ENCODE results near the gene OR10W1.

Gene OR10W1, protein sequence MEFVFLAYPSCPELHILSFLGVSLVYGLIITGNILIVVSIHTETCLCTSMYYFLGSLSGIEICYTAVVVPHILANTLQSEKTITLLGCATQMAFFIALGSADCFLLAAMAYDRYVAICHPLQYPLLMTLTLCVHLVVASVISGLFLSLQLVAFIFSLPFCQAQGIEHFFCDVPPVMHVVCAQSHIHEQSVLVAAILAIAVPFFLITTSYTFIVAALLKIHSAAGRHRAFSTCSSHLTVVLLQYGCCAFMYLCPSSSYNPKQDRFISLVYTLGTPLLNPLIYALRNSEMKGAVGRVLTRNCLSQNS
- 0 to 0.06 (median 0) reads per million in 18 experiments for total RNA-seq

DNA sequence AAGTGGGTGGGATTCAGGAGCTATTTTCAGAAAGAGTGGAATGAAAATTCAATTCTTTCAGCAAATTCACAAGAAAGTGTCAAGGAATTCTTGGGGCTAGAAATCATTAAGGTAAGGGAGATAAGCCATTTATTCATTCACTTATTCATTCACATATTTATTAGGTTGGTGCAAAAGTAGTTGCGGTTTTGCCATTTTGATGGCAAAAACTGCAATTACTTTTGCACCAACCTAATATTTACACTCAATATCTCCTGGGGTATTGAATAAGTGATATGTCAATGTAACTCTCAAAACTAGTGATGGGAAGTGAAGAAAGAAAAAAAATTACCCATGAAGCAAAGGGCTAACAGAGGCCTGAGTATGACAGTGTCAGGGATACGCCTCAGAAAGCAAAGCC lies at the start of gene OR10W1:
TSS of gene OR10W1 (minus strand) at position 119 of the 400 bp plus-strand sequence. CDS start 402 bp downstream, outside the sequence.
- no peak for DNase-seq

GRCh38 chr11:58316142-58316541 lies 48.1 kb upstream of the OR10W1 start:
- DNase-seq, result no peak

DNA sequence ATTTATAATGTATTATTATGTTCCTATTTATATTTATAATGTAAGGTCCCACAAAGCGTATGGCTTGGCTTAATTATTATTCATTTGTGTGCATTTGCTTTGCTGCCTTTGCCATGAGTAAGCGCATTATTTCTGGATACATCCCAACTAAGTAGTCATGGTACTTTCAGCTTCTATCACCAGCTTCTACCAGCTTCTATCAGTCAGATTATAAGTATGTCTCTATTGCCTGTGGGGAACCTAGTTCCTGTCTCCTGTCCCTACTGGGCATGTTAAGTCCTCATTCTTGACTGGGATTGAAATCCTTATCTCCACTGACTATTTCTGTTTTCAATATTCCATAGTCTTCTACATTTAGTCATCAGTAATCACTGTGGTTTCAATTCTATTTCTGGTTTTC lies 33.5 kb upstream of the OR10W1 start:
- no peak for DNase-seq

DNA sequence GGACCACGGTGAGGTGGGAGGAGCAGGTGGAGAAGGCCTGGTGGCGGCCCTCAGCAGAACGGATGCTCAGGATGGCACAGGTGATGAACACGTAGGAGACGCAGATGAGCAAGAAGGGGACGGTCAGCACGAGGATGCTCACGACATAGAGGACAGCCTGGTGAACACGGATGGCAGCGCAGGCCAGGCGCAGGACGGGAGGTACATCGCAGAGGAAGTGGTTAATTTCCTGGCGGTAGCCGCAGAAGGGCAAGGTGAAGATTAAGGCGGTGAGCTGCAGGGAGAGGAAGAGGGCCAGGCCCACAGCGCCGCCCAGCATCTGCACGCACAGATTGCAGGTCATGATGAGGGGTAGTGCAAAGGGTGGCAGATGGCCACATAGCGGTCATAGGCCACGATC lies 24.0 kb upstream of the OR10W1 start:
- no peak for DNase-seq

DNA sequence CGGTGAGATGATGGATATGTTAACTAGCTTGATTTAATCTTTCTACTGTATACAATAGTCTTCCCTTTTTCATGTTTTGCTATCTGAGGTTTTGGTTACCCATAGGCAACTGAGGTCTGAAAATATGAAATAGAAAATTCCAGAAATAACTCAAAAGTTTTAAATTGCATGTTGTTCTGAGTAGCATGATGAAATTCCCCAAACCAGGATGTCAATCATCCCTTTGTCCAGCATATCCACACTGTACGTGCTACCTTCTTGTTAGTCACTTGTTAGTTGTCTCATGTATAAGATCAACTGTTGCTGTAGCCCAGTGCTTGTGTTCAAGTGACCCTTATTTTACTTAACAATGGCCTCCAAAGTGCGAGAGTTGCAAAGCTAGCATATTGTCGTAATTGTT lies 21.2 kb upstream of the OR10W1 start:
- no peak for DNase-seq

DNA sequence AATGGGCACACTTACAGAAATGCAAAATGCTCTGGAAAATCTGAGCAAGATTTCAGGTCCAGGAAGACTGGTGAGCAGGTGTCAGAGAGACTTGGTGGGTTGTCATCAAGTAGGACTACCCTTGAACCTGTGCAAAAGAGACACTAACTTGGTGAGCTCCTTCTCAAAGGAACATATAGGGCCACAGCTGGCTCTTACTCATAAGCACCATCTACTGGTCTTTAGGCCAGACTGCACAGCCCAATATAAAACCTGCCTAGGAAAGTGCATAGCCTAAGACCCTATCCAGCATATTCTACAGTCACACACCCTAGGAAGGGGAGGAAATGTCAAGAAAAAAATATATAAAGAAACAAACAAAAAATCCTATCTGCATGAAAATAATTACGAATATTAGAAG lies 18.2 kb upstream of the OR10W1 start:
- peak in 1 of 2 donors; percentile 6 for DNase-seq

DNA sequence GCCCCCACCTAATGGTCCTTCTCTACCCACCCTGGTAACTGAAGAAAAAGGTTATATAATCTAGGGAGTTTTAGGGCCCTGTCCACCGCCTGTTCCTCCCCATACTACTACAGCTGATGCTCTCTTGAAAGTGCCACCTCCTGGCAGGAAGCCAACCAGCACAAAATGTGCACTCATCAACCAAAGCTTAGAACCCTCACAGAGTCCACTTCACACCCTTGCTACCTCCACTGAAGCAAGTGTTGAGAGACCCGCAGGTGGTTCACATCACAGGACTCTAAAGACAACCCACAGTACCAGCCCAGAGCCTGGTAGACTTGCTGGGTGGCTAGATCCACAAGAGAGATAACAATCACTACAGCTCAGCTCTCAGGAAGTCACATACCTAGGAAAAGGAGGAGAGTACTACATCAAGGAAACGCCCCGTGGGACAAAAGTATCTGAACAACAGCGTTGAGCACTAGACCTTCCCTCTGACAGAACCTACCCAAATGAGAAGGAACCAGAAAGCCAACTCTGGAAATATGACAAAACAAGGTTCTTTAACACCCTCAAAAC lies 17.5 kb upstream of the OR10W1 start:
- DNase-seq, result no peak

DNA sequence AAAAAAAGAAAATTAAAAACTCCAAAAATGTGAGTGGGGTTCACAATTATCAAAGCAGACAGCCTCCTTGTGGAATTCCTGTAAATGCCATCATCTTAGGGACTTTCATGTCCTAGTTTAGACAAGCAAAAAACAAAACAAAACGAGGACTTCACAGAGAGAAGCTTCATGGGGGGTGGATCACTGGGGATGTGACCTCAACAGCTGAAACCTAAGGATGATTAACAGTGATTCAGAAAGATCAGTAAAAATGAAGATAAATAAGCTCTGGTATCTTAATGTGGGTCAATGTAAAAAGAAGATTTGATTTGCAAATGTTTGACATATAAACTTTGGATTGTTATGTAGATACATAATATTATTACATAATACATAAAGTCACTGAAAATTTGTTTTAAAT lies 8.1 kb upstream of the OR10W1 start:
- no peak for DNase-seq

DNA sequence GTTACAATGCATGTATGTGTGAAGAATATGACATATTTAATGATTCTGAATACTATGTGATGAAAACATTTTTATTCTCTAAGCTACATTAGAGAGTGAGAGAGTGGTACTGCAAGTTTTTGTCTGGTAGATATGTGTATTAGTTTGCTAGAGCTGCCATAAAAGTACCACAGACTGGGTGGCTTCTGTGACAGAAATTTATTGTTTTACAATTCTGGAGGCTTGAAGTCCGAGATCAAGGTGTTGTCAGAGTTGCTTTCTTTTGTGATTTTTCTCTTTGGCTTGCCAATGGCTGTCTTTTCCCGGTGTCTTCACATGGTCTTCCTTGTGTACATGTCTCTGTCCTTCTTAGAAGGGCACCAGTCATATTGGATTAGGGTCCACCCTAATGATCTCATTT lies 6.9 kb upstream of the OR10W1 start:
- DNase-seq, result no peak

GRCh38 chr11:58259983-58260382 lies 8.1 kb downstream of the OR10W1 start:
- no peak for DNase-seq

DNA sequence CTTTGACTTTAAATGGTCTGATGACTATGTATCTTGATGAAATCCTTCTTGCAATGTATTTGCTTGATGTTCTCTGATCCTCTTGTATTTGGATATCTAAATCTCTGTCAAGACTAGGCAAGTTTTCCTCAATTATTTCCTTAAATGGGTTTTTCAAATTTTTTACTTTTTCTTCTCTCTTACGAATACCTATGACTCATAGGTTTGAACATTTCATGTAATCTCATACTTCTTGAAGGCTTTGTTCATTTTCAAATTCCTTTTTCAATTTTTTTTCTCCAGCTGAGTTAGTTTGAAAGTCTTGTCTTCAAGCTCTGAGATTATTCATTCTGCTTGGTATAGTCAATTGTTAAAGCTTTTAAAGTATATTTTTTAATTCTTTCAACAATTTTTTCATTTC lies 13.1 kb downstream of the OR10W1 start:
- DNase-seq, result no peak

DNA sequence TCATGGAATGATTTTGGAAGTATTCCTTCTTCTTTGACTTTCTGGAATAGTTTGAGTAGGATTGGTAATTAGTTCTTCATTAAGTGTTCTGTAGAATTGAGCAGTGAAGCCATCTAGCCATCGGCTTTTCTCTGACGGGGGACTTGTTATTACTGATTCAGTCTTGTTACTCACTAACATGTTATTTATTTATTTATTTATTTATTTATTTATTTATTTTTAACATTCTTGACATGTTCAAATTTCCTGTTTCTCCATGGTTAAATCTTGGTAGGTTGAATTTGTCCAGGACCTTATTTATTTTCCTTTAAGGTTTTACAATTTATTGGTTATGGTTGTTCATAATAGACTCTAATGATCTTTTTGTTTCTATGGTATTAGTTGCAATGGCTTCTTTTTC lies 24.1 kb downstream of the OR10W1 start:
- DNase-seq, result no peak

- DNase-seq, result no peak
Measured at GRCh38 chr11:58227956-58228615, 40.0 kb downstream of the OR10W1 start.

GRCh38 chr11:58222721-58223120 lies 45.3 kb downstream of the OR10W1 start:
- no peak for DNase-seq
